ENCODE results near the gene ARHGAP15.

ARHGAP15 gene

GRCh38 chr2:143793381-143793780, 664.2 kb downstream of the ARHGAP15 start:
- DNase-seq (ENCODE audit: low read depth) = no peak
- no peak overlapping the region for H3K4me3 ChIP-seq (ENCODE audit: control insufficient read depth, low read depth, low read length)
- no peak for TF ChIP-seq CTCF (IDR thresholded peaks at IDR 0.05; ENCODE audit: control insufficient read depth, insufficient read depth, low read depth, low read length, missing control alignments)

GRCh38 chr2:143796051-143796450, 666.8 kb downstream of the ARHGAP15 start:
- no peak for DNase-seq (ENCODE audit: low read depth)
- TF ChIP-seq CTCF (IDR thresholded peaks at IDR 0.05; ENCODE audit: control insufficient read depth, insufficient read depth, low read depth, low read length, missing control alignments) = no peak
- H3K4me3 ChIP-seq (ENCODE audit: control insufficient read depth, low read depth, low read length) = no peak overlapping the region

- DNase-seq (ENCODE audit: low read depth) = no peak
- H3K4me3 ChIP-seq (ENCODE audit: control insufficient read depth, low read depth, low read length) = no peak overlapping the region
- no peak for TF ChIP-seq CTCF (IDR thresholded peaks at IDR 0.05; ENCODE audit: control insufficient read depth, insufficient read depth, low read depth, low read length, missing control alignments)
These were observed 672.3 kb downstream of the ARHGAP15 start for GRCh38 chr2:143801561-143801960.

GRCh38 chr2:143802242-143802641, 673.0 kb downstream of the ARHGAP15 start:
- H3K4me3 ChIP-seq (ENCODE audit: control insufficient read depth, low read depth, low read length) = no peak overlapping the region
- TF ChIP-seq CTCF (IDR thresholded peaks at IDR 0.05; ENCODE audit: control insufficient read depth, insufficient read depth, low read depth, low read length, missing control alignments) = no peak
- no peak for DNase-seq (ENCODE audit: low read depth)

GRCh38 chr2:143802871-143803650, 673.8 kb downstream of the ARHGAP15 start:
- H3K4me3 ChIP-seq (ENCODE audit: control insufficient read depth, low read depth, low read length) = no peak overlapping the region
- no peak for DNase-seq (ENCODE audit: low read depth)
- TF ChIP-seq CTCF (IDR thresholded peaks at IDR 0.05; ENCODE audit: control insufficient read depth, insufficient read depth, low read depth, low read length, missing control alignments) = no peak

- no peak overlapping the region for H3K4me3 ChIP-seq (ENCODE audit: control insufficient read depth, low read depth, low read length)
- no peak for DNase-seq (ENCODE audit: low read depth)
- TF ChIP-seq CTCF (IDR thresholded peaks at IDR 0.05; ENCODE audit: control insufficient read depth, insufficient read depth, low read depth, low read length, missing control alignments) = no peak
These were observed 674.7 kb downstream of the ARHGAP15 start for GRCh38 chr2:143803936-143804335.

Data from AG09309 (cell line).